ENCODE results near the gene TTC12. TPM values are rescaled to one million over a fixed set of nuclear protein-coding genes. Genes with fewer than 3 reads are reported as not detected.

TTC12 gene
- total and polyA plus RNA-seq, 2 donors (not counting 1 experiment from before 2014, with no cell fraction given) = 9.9 to 11.9 TPM

DNA sequence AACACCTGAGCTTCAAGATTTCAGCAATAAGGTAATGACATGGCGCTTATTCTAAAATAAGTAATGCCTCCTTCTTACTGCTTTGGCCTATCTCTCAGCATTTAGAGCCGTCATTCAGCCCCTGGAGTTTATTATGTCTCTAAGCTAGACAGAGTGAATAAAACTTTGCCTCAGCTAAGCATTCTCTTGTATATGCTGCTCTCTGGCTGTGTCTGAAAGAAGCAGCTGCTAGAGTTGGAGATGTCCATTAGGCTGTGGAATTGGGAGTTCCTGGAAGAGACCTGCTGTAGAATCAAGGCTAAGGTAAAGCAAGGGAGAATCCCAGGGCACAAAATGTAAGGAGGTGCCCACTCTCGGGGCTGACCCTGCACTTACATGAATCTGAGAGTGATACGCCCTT lies 35.5 kb upstream of the TTC12 start:
- H3K4me2 ChIP-seq (ENCODE audit: extremely low read depth, insufficient read depth, low read length) = no peak overlapping the region
- no peaks in the 10 kb centered on the region for H3K4me1 ChIP-seq (ENCODE audit: control insufficient read depth, extremely low read depth, insufficient read depth, low read length)
- H3K9ac ChIP-seq (ENCODE audit: insufficient read depth, low read length) = no peak overlapping the region
- no peak for DNase-seq (ENCODE audit: low read depth in 2 of 2)
- no peak overlapping the region for H3K27ac ChIP-seq (ENCODE audit: insufficient read depth, low read length)
- H3K79me2 ChIP-seq (ENCODE audit: control insufficient read depth, insufficient read depth, low read length) = no peaks in the 10 kb centered on the region
- no peaks in the 10 kb centered on the region for H3K27me3 ChIP-seq (ENCODE audit: control insufficient read depth, insufficient read depth, low read length)
- TF ChIP-seq CTCF (conservative IDR thresholded peaks at IDR 0.05 in 1 of 2, IDR thresholded peaks at IDR 0.05 in 1 of 2; ENCODE audit: low read depth in 1 of 2, low read length in 2 of 2) (peak in 1 of 2 donors; percentile 26), EZH2 (IDR thresholded peaks at IDR 0.05; ENCODE audit: low read length, missing control alignments) (no peak)
- no peaks in the 10 kb centered on the region for H3K36me3 ChIP-seq (ENCODE audit: control insufficient read depth, insufficient read depth, low read length)
- no peak overlapping the region for H3K4me3 ChIP-seq (replicated peaks in 1 of 4; ENCODE audit: control extremely low read depth in 1 of 4, insufficient read depth in 1 of 4, low read depth in 3 of 4, low read length in 4 of 4)
- no peak overlapping the region for H2AFZ ChIP-seq (ENCODE audit: low read length)
- H3K9me3 ChIP-seq (ENCODE audit: control insufficient read depth, insufficient read depth, low read depth, low read length) = no peaks in the 10 kb centered on the region
- no peaks in the 10 kb centered on the region for H4K20me1 ChIP-seq (ENCODE audit: control insufficient read depth, extremely low read depth, insufficient read depth, low read length)

DNA sequence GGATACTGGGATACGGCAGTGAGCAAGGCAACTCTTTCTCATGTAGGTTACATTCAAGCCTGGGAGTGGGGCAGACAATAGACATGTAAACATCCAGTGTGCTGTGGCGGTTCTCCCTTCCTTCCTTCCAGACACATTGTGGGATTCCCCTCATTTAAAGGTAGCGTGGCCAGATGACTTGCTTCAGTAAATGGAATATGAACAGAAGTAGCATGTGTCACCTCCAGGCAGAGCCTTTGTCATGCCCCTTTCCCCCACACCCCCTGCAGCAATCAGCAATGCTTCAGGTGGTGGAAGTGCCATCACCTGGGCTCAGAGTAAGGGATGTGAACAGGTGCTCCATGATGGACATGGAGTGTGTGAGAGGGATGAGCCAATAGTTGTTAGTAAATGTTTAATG lies 34.8 kb upstream of the TTC12 start:
- no peaks in the 10 kb centered on the region for H3K4me1 ChIP-seq (ENCODE audit: control insufficient read depth, extremely low read depth, insufficient read depth, low read length)
- H3K36me3 ChIP-seq (ENCODE audit: control insufficient read depth, insufficient read depth, low read length) = no peaks in the 10 kb centered on the region
- H3K9me3 ChIP-seq (ENCODE audit: control insufficient read depth, insufficient read depth, low read depth, low read length) = no peaks in the 10 kb centered on the region
- no peak for DNase-seq (ENCODE audit: low read depth in 2 of 2)
- H3K4me2 ChIP-seq (ENCODE audit: extremely low read depth, insufficient read depth, low read length) = no peak overlapping the region
- H3K27me3 ChIP-seq (ENCODE audit: control insufficient read depth, insufficient read depth, low read length) = no peaks in the 10 kb centered on the region
- H3K9ac ChIP-seq (ENCODE audit: insufficient read depth, low read length) = no peak overlapping the region
- H4K20me1 ChIP-seq (ENCODE audit: control insufficient read depth, extremely low read depth, insufficient read depth, low read length) = no peaks in the 10 kb centered on the region
- H3K27ac ChIP-seq (ENCODE audit: insufficient read depth, low read length) = no peak overlapping the region
- no peaks in the 10 kb centered on the region for H3K79me2 ChIP-seq (ENCODE audit: control insufficient read depth, insufficient read depth, low read length)
- TF ChIP-seq CTCF (conservative IDR thresholded peaks at IDR 0.05 in 1 of 2, IDR thresholded peaks at IDR 0.05 in 1 of 2; ENCODE audit: low read depth in 1 of 2, low read length in 2 of 2) (no peak), EZH2 (IDR thresholded peaks at IDR 0.05; ENCODE audit: low read length, missing control alignments) (no peak)
- no peak overlapping the region for H2AFZ ChIP-seq (ENCODE audit: low read length)
- no peak overlapping the region for H3K4me3 ChIP-seq (replicated peaks in 1 of 4; ENCODE audit: control extremely low read depth in 1 of 4, insufficient read depth in 1 of 4, low read depth in 3 of 4, low read length in 4 of 4)

DNA sequence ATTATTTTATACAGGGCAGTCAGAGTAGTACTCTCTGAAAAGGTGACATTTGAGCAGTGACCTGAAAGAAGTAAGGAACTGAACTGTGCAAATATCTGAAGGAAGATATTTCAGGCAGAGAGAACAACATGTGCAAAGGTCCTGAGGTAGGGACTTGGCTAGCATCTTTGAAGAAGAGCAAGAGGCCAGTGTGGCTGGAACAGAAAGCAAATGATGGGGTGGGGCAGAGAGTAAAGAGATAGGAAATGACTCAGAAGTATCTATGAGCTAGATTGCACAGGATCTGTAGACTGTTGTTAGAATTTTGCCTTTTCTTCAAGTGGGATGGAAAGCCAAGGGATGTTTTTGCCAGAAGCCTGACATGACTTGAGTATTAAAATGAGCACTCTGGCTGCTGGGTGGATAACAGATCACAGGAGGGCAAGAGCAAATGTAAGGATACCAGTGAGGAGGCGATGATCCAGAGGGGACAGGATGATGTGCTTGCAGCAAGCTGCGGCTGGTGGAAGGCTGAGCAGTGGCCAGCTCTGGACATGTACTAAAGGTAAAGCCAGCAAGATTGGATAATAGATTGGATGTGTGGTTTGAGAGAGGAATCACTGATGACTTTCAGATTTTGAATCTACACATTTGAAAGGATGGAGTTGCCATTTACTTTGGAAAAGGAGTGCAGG lies 33.2 kb upstream of the TTC12 start:
- no peak for DNase-seq (ENCODE audit: low read depth in 2 of 2)
- H3K4me2 ChIP-seq (ENCODE audit: extremely low read depth, insufficient read depth, low read length) = no peak overlapping the region
- H4K20me1 ChIP-seq (ENCODE audit: control insufficient read depth, extremely low read depth, insufficient read depth, low read length) = no peaks in the 10 kb centered on the region
- H3K9me3 ChIP-seq (ENCODE audit: control insufficient read depth, insufficient read depth, low read depth, low read length) = no peaks in the 10 kb centered on the region
- H3K4me1 ChIP-seq (ENCODE audit: control insufficient read depth, extremely low read depth, insufficient read depth, low read length) = no peaks in the 10 kb centered on the region
- H3K27ac ChIP-seq (ENCODE audit: insufficient read depth, low read length) = no peak overlapping the region
- no peaks in the 10 kb centered on the region for H3K79me2 ChIP-seq (ENCODE audit: control insufficient read depth, insufficient read depth, low read length)
- no peak overlapping the region for H3K4me3 ChIP-seq (replicated peaks in 1 of 4; ENCODE audit: control extremely low read depth in 1 of 4, insufficient read depth in 1 of 4, low read depth in 3 of 4, low read length in 4 of 4)
- no peak for TF ChIP-seq EZH2 (IDR thresholded peaks at IDR 0.05; ENCODE audit: low read length, missing control alignments)
- no peak for TF ChIP-seq CTCF (conservative IDR thresholded peaks at IDR 0.05 in 1 of 2, IDR thresholded peaks at IDR 0.05 in 1 of 2; ENCODE audit: low read depth in 1 of 2, low read length in 2 of 2)
- H3K9ac ChIP-seq (ENCODE audit: insufficient read depth, low read length) = no peak overlapping the region
- no peaks in the 10 kb centered on the region for H3K27me3 ChIP-seq (ENCODE audit: control insufficient read depth, insufficient read depth, low read length)
- no peak overlapping the region for H2AFZ ChIP-seq (ENCODE audit: low read length)
- H3K36me3 ChIP-seq (ENCODE audit: control insufficient read depth, insufficient read depth, low read length) = no peaks in the 10 kb centered on the region
